ENCODE results near the gene HSPA2.
A peak's percentile ranks its signal among the peaks of the same experiment; 100 is the strongest.
"Not testable (repeated sequence)": the region's sequence is repeated elsewhere in the genome, so short reads cannot be mapped to it uniquely, and the experiment has no call there.

The HSPA2 gene

GRCh38 chr14:64515053-64515452 lies 25.5 kb upstream of the HSPA2 start:
- DNase-seq = no peak

- no peak for DNase-seq
These were observed 23.6 kb upstream of the HSPA2 start for GRCh38 chr14:64516969-64517368.

- DNase-seq = not testable (repeated sequence)
These were observed 22.9 kb upstream of the HSPA2 start for GRCh38 chr14:64517667-64518066.

DNA sequence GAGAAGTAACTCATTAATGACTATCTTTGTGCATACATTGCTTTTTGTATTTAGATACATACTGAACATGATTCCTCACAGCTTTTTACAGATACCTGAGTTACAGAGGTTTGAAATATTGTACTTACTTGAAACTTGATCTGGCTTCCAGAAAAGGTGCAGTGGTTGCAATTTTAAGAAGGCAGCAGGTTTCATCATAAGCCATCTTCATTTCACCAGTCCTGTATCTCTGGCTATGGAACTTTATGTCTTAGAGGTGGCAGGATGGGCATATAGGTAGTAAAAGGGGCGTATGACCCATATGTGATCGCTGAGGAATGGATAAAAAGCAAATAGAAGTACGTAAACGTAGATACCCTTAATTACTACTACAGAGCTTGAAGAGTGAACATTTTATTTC lies 22.3 kb upstream of the HSPA2 start:
- no peak for DNase-seq

DNA sequence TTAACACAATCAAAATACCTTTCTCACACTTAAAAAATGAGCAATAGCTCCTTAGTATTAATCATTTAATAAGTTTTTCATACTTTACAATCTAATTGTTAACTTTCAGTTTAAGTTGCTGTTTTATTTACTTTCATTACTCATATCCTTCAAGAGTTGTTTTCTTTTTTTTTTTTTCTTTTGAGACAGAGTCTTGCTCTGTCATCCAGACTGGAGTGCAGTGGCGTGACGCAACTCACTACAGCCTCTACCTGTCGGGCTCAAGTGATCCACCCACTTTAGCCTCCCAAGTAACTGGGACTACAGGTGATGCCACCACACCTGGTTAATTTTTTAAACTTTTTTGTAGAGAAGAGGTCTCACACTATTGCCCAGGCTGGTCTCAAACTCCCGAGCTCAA lies 19.8 kb upstream of the HSPA2 start:
- no peak for DNase-seq

GRCh38 chr14:64522591-64523355 lies 17.8 kb upstream of the HSPA2 start:
- DNase-seq = no peak

- DNase-seq = no peak
These were observed 15.2 kb upstream of the HSPA2 start for GRCh38 chr14:64525354-64525753.

DNA sequence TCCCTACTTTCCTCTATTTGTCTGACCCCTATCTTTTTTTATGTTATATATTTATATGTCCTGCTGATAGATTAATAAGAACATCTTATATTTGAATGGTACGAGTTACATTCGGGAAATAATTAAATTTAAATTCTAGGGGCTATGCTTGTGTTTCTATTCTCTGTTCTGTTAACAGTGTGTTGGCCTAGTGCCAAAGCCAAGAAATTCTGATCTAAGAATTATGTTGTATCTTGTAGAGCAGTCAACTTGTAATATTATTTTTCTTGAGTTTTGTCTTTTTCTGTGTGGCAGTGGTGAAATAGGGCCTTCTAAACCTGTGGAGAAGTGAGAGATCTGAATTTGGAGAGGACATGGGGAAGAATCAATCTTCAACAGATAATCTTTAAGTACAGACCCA lies 9.0 kb upstream of the HSPA2 start:
- DNase-seq = no peak

DNA sequence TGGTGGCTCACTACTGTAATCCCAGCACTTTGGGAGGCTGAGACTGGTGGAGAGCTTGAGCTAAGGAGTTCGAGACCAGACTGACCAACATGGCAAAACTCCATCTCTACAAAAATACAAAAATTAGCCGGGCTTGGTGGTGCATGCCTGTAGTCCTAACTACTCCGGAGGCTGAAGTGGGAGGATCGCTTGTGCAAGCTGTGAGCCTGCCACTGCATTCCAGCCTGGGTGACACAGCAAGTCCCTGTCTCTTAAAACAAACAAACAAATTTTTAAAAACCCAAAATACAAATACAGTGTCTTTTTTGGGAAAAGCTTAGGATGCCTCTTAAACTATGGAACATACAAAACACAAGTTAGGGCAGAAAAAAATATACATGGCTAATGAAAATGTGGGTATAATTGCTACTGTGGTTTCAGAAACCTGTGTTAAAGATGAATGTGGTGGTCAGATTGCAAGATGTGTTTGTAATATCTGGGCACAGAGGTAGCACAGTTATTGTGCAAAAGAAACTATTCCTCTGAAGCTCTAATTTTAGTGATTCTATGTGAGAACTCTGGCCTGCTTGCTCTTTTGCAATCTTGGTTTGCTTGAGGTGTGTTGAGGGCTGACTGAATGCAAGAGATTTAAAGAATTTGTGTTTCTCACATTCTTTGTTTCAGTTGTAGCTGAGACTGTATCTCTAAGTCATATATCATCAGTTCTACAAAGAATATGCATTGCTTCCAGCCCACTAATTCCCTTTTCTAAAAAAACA lies 3.9 kb upstream of the HSPA2 start:
- no peak for DNase-seq

DNA sequence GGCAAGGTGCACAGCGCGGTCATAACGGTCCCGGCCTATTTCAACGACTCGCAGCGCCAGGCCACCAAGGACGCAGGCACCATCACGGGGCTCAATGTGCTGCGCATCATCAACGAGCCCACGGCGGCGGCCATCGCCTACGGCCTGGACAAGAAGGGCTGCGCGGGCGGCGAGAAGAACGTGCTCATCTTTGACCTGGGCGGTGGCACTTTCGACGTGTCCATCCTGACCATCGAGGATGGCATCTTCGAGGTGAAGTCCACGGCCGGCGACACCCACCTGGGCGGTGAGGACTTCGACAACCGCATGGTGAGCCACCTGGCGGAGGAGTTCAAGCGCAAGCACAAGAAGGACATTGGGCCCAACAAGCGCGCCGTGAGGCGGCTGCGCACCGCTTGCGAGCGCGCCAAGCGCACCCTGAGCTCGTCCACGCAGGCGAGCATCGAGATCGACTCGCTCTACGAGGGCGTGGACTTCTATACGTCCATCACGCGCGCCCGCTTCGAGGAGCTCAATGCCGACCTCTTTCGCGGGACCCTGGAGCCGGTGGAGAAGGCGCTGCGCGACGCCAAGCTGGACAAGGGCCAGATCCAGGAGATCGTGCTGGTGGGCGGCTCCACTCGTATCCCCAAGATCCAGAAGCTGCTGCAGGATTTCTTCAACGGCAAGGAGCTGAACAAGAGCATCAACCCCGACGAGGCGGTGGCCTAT lies 875 bp downstream of the HSPA2 start:
- no peak for DNase-seq

DNA sequence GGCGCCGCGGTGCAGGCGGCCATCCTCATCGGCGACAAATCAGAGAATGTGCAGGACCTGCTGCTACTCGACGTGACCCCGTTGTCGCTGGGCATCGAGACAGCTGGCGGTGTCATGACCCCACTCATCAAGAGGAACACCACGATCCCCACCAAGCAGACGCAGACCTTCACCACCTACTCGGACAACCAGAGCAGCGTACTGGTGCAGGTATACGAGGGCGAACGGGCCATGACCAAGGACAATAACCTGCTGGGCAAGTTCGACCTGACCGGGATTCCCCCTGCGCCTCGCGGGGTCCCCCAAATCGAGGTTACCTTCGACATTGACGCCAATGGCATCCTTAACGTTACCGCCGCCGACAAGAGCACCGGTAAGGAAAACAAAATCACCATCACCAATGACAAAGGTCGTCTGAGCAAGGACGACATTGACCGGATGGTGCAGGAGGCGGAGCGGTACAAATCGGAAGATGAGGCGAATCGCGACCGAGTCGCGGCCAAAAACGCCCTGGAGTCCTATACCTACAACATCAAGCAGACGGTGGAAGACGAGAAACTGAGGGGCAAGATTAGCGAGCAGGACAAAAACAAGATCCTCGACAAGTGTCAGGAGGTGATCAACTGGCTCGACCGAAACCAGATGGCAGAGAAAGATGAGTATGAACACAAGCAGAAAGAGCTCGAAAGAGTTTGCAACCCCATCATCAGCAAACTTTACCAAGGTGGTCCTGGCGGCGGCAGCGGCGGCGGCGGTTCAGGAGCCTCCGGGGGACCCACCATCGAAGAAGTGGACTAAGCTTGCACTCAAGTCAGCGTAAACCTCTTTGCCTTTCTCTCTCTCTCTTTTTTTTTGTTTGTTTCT lies 1.7 kb downstream of the HSPA2 start:
- no peak for DNase-seq

GRCh38 chr14:64542836-64543201 lies 2.3 kb downstream of the HSPA2 start:
- no peak for DNase-seq

GRCh38 chr14:64544607-64545312 lies 4.2 kb downstream of the HSPA2 start:
- DNase-seq = no peak

- no peak for DNase-seq
These were observed 8.5 kb downstream of the HSPA2 start for GRCh38 chr14:64549016-64549415.

DNA sequence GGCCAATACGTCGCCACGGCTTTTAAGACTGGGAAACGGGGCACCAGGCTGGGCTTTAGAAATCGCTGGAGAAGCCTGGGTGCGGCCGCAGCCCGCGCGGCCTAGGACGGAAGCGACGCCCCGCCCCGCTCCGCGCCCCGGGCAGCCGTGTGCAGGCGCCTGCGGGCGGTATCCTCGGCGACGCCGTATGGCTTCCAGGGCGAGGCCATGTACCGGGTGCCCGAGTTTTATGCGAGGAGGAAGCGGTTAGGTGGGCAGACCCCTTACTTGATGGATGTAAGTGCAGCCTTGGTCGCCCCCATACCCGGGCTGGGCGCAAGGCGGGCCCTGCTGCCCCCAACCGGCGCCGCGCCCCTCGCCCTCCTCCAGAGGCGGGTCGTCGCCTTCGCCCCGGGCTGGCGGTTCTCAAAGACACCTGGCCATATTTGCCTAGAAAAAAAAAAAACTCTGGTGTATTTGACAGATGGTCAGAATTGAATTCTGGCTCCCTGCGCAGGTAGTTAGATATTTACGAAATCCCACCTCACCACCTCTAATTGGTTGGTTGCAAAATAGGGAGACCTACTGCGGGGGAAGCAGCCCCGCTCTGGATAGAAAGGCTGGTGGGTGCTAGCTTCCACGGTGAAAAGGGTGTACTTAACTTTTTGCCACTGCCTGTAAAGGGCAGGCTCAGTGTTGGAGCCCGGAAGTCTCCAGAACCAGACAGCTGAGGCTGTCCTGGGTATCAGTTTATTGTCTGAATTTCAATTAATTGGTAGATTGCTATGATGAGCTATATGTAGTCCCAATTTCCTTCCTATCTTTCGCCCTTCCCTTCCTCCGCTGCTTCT lies 9.5 kb downstream of the HSPA2 start, which contains the start of gene PPP1R36:
TSS of gene PPP1R36 (plus strand) at position 171 of the 830 bp plus-strand sequence. CDS start at position 208, 37 bp downstream.
- peak; percentile 40 for DNase-seq

- no peak for DNase-seq
These were observed 10.2 kb downstream of the HSPA2 start for GRCh38 chr14:64550621-64551333.

DNA sequence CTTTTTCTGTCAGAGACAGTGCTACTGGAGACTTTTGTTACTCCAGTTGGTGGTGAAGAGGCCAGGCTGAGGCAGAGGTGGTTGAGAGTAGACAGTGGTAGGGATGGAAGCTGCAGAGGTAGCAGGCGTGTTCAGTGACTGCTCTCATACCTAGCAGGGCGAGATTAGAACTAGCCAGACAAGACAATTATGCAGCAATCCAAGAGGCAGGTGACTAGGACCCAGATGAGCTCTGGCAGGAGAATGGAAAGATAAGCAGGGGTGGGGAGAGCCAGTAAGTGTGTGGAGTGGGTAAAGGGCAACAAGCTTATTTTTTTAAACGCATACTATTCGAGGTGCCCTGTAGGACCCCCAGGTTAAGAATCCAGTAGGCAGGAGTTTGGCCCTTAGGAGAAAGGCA lies 14.0 kb downstream of the HSPA2 start:
- DNase-seq = no peak

DNA sequence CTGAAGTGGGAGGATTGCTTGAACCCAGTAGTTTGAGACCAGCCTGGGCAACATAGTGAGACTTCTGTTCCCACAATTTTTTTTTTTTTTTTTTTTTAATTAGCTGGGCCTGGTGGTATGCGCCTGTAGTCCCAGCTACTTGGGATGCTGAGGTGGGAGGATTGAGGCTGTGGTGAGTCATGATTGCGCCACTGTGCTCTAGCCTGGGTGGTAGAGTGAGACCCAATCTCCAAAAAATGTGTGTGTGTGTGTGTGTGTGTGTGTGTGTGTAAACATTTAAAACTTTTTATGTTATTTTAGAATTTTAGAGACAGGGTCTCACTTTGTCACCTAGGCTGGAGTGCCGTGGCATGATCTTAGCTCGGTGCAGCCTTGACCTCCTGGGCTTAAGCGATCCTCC lies 16.0 kb downstream of the HSPA2 start:
- no peak for DNase-seq

GRCh38 chr14:64558216-64558615 lies 17.7 kb downstream of the HSPA2 start:
- not testable (repeated sequence) for DNase-seq

DNA sequence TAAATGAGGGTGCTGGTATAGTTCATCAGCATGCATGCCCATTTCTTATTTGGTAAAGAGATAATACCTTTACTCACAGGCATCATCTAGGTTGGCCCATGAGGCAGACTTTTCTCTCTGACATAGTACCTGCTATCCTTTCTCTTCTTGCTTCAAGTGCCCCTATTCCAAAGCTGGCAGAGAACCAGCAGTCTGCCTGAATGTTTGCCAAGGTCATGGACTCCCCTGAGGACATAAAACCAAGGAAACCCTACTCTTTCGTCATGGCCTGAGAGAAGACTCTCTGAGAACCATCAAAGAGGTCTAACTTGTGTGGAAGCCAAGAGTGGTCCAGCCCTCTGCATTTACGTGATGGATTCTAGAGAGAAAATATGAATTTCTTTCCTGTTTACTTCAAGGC lies 21.1 kb downstream of the HSPA2 start:
- DNase-seq = no peak
